Smooth muscle cell (in vitro differentiated cells): ENCODE measurements around the gene ARHGEF1. TPM values are rescaled to one million over a fixed set of nuclear protein-coding genes. Genes with fewer than 3 reads are reported as not detected.

Source experiments
- DNase-seq: peaks from one replicate; lab custom pipeline; 2025; ENCODE audit not compliant: unreplicated experiment; lab: John Stamatoyannopoulos, UW
- H2AFZ ChIP-seq: fragments of 200-600 bp; sonication (generic); 2 replicates; pipeline ENCODE4 v1.6.0; 2016; ENCODE audit warnings: antibody characterized with exemption, low read depth, mild to moderate bottlenecking
- H3F3A ChIP-seq: fragments of 200-600 bp; sonication (generic); 2 replicates; pipeline ENCODE4 v1.6.0; 2017; ENCODE audit warnings: antibody characterized with exemption, low read depth
- H3K27ac ChIP-seq: fragments of 200-600 bp; sonication (generic); 2 replicates; pipeline ENCODE4 v1.5.1; 2016; ENCODE audit warnings: low read depth, mild to moderate bottlenecking
- H3K27me3 ChIP-seq: fragments of 200-600 bp; sonication (generic); 2 replicates; pipeline ENCODE4 v1.6.1; 2016; ENCODE audit warnings: low read depth, mild to moderate bottlenecking
- H3K36me3 ChIP-seq: fragments of 200-600 bp; sonication (generic); 2 replicates; pipeline ENCODE4 v1.5.1; 2016; ENCODE audit warnings: low read depth
- H3K4me1 ChIP-seq: fragments of 200-600 bp; sonication (generic); 2 replicates; pipeline ENCODE4 v1.5.1; 2016; ENCODE audit warnings: low read depth
- H3K4me2 ChIP-seq: fragments of 200-600 bp; sonication (generic); 2 replicates; pipeline ENCODE4 v1.6.0; 2016; ENCODE audit warnings: mild to moderate bottlenecking
- H3K4me3 ChIP-seq: fragments of 200-600 bp; sonication (generic); 2 replicates; pipeline ENCODE4 v1.5.1; 2016; ENCODE audit warnings: mild to moderate bottlenecking
- H3K79me2 ChIP-seq: fragments of 200-600 bp; sonication (generic); 2 replicates; pipeline ENCODE4 v1.6.0; 2016; ENCODE audit warnings: low read depth, mild to moderate bottlenecking
- H3K9ac ChIP-seq: fragments of 200-600 bp; sonication (generic); 2 replicates; pipeline ENCODE4 v1.6.0; 2016; ENCODE audit warnings: low read depth
- H3K9me3 ChIP-seq: fragments of 200-600 bp; sonication (generic); replicated peaks from 2 replicates; pipeline ENCODE4 v1.5.1; 2016; ENCODE audit warnings: low read depth
- H4K20me1 ChIP-seq: fragments of 200-600 bp; sonication (generic); 2 replicates; pipeline ENCODE4 v1.6.0; 2016; ENCODE audit warnings: low read depth
- WGBS: methylation state at CpG from one replicate; pipeline ENCODE4 v1.1.7; 2016; ENCODE audit warnings: low lambda C conversion rate; 5-methylcytosine and 5-hydroxymethylcytosine counted together
- microRNA-seq: library from miRNA; unstranded; fragments of <30 nt; microRNA quantifications from one replicate; pipeline ENCODE4, GENCODE V29; 2016; ENCODE audit warnings: borderline number of aligned reads
- polyA plus RNA-seq: library from polyadenylated mRNA; unstranded; fragments of >200 nt; fragmentation: Nextera tagmentation; extraction: Ambion mirVana; gene quantifications from 2 replicates; pipeline ENCODE4 v1.2.1, GENCODE V29; 2016
- small RNA-seq: library from RNA; depleted of rRNA; stranded (forward); fragments of <200 nt; gene quantifications from one replicate; pipeline ENCODE3, GENCODE V24; 2014
- total RNA-seq: library from RNA; depleted of rRNA; stranded (reverse); fragments of >200 nt; gene quantifications from 2 replicates; pipeline ENCODE4 v1.2.3, GENCODE V29; 2014
- TF ChIP-seq, protein P1 (sequence below): fragments of 200-600 bp; sonication (generic); IDR thresholded peaks from 2 replicates; pipeline ENCODE4 v1.5.1; 2017; ENCODE audit warnings: borderline replicate concordance, mild to moderate bottlenecking, antibody characterized with exemption; ENCODE audit not compliant: insufficient read depth, poor library complexity, severe bottlenecking

ARHGEF1 gene
- total and polyA plus RNA-seq, 2 experiments from 2014 or later, result 24.3 to 69.6 TPM

DNA sequence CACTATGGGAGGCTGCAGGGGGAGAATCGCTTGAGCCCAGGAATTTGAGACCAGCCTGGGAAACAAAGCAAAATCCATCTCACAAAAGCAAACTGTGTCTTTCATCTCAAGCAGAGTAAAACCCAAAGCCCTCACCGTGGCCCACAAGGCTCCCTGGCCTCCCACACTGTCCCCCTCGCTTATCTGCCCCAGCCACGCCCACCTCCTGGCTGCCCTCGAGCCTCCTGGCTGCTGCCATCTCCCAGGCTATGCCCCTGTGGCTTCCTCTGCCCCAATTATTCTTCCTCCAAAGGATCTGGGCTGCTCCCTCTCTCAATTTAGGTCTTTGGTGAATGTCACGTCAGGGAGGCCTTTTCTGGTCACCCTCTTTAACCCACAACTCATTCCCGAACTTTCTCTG lies 72.5 kb downstream of the ARHGEF1 start:
- Histone ChIP-seq H3K4me1 (peaks cover 5% of the 10 kb centered on the region), H3K9me3 (no peaks in the 10 kb centered on the region), H3K4me3 (no peak overlapping the region), H3K79me2 (no peaks in the 10 kb centered on the region), H3K27ac (no peak overlapping the region), H3K27me3 (no peaks in the 10 kb centered on the region), H3F3A (no peaks in the 10 kb centered on the region), H3K9ac (no peak overlapping the region), H4K20me1 (peaks cover 23% of the 10 kb centered on the region), H2AFZ (no peak overlapping the region), H3K4me2 (no peak overlapping the region), H3K36me3 (no peaks in the 10 kb centered on the region)
- TF ChIP-seq, protein P1, sequence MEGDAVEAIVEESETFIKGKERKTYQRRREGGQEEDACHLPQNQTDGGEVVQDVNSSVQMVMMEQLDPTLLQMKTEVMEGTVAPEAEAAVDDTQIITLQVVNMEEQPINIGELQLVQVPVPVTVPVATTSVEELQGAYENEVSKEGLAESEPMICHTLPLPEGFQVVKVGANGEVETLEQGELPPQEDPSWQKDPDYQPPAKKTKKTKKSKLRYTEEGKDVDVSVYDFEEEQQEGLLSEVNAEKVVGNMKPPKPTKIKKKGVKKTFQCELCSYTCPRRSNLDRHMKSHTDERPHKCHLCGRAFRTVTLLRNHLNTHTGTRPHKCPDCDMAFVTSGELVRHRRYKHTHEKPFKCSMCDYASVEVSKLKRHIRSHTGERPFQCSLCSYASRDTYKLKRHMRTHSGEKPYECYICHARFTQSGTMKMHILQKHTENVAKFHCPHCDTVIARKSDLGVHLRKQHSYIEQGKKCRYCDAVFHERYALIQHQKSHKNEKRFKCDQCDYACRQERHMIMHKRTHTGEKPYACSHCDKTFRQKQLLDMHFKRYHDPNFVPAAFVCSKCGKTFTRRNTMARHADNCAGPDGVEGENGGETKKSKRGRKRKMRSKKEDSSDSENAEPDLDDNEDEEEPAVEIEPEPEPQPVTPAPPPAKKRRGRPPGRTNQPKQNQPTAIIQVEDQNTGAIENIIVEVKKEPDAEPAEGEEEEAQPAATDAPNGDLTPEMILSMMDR, result no peak
- DNase-seq, result no peak
- WGBS, result 82% methylated on average over 7 of the region's 7 CpGs

DNA sequence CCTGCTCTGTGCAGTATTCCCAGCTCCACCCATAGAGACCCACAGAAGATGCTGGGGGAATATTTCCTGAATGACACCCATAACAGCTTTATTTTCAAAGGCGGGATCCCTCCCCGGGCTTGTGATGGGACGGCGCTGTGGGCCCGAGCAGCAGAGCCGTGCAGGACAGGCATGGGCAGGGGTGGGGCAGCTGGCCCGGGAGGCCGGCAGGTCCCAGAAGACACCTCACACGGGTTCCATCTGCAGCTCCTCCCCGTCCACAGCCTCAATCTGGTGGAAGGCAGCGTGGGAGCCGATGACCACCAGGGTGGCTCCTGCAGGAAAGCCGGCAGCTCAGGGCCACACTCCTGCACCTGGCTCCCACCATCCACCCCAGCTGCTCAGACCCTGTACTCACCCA lies 73.6 kb downstream of the ARHGEF1 start:
- DNase-seq, result no peak
- Histone ChIP-seq H3K79me2 (no peaks in the 10 kb centered on the region), H3K9ac (no peak overlapping the region), H3K4me1 (peaks cover 5% of the 10 kb centered on the region), H3K36me3 (no peaks in the 10 kb centered on the region), H3K4me2 (no peak overlapping the region), H4K20me1 (peaks cover 23% of the 10 kb centered on the region), H3K27ac (no peak overlapping the region), H2AFZ (no peak overlapping the region), H3K27me3 (no peaks in the 10 kb centered on the region), H3K9me3 (no peaks in the 10 kb centered on the region), H3F3A (no peaks in the 10 kb centered on the region), H3K4me3 (no peak overlapping the region)
- 95% methylated on average over 12 of the region's 13 CpGs for WGBS
- TF ChIP-seq, protein P1, result no peak

Small RNAs within 50 kb of the gene (microRNA-seq; reads per million reads assigned to microRNA genes)
- 1.8 reads per million for gene MIR6797

Small RNAs within 50 kb of the gene (small RNA-seq; reads per million reads assigned to genes)
- gene MIR6797, result 0.16 reads per million

Other genes with a start within 250 kb of the ARHGEF1 start
- not detected in 2 replicates for gene CEACAM7, start 194.9 kb upstream of the ARHGEF1 start, total RNA-seq
- not detected in 2 replicates for gene CEACAM7, start 194.9 kb upstream of the ARHGEF1 start, polyA plus RNA-seq
- not detected in 2 replicates for gene CEACAM5, start 174.6 kb upstream of the ARHGEF1 start, total RNA-seq
- not detected in 2 replicates for gene CEACAM5, start 174.6 kb upstream of the ARHGEF1 start, polyA plus RNA-seq
- gene CEACAM6, start 127.7 kb upstream of the ARHGEF1 start, total RNA-seq, result not detected in 2 replicates
- not detected in 2 replicates for gene CEACAM6, start 127.7 kb upstream of the ARHGEF1 start, polyA plus RNA-seq
- not detected in 2 replicates for gene CEACAM3, start 86.6 kb upstream of the ARHGEF1 start, total RNA-seq
- gene CEACAM3, start 86.6 kb upstream of the ARHGEF1 start, polyA plus RNA-seq, result not detected in 2 replicates
- not detected in 2 replicates for gene LYPD4, start 38.5 kb upstream of the ARHGEF1 start, total RNA-seq
- gene LYPD4, start 38.5 kb upstream of the ARHGEF1 start, polyA plus RNA-seq, result not detected in 2 replicates
- gene DMRTC2, start 38.1 kb upstream of the ARHGEF1 start, total RNA-seq, result not detected in 2 replicates
- gene DMRTC2, start 38.1 kb upstream of the ARHGEF1 start, polyA plus RNA-seq, result not detected in 2 replicates
- 970 and 1,345 TPM in 2 replicates for gene RPS19, start 22.9 kb upstream of the ARHGEF1 start, total RNA-seq
- 2,105 and 2,361 TPM in 2 replicates for gene RPS19, start 22.9 kb upstream of the ARHGEF1 start, polyA plus RNA-seq
- not detected in 2 replicates for gene CD79A, start 5.9 kb upstream of the ARHGEF1 start, total RNA-seq
- gene CD79A, start 5.9 kb upstream of the ARHGEF1 start, polyA plus RNA-seq, result 0.28 and 0.41 TPM in 2 replicates
- gene ERFL, start 45.3 kb downstream of the ARHGEF1 start, total RNA-seq, result 0.09 TPM in 1 of 2 replicates, not detected in the other
- gene ERFL, start 45.3 kb downstream of the ARHGEF1 start, polyA plus RNA-seq, result 0.09 and 0.11 TPM in 2 replicates
- gene RABAC1, start 76.1 kb downstream of the ARHGEF1 start, total RNA-seq, result 254 and 304 TPM in 2 replicates
- gene RABAC1, start 76.1 kb downstream of the ARHGEF1 start, polyA plus RNA-seq, result 532 and 581 TPM in 2 replicates
- gene ATP1A3, start 111.0 kb downstream of the ARHGEF1 start, total RNA-seq, result not detected in 2 replicates
- not detected in 2 replicates for gene ATP1A3, start 111.0 kb downstream of the ARHGEF1 start, polyA plus RNA-seq
- 0.58 and 2.0 TPM in 2 replicates for gene GRIK5, start 187.0 kb downstream of the ARHGEF1 start, total RNA-seq
- gene GRIK5, start 187.0 kb downstream of the ARHGEF1 start, polyA plus RNA-seq, result 0.67 and 1.9 TPM in 2 replicates
- 8.9 and 13.6 TPM in 2 replicates for gene ZNF574, start 193.0 kb downstream of the ARHGEF1 start, total RNA-seq
- gene ZNF574, start 193.0 kb downstream of the ARHGEF1 start, polyA plus RNA-seq, result 20.5 and 22.9 TPM in 2 replicates
- 0.58 and 0.99 TPM in 2 replicates for gene POU2F2, start 249.3 kb downstream of the ARHGEF1 start, total RNA-seq
- 6.3 and 8.6 TPM in 2 replicates for gene POU2F2, start 249.3 kb downstream of the ARHGEF1 start, polyA plus RNA-seq